Activated CD4-positive, alpha-beta memory T cell treated with anti-CD3 and anti-CD28 coated beads for 36 hours (primary cell): Measurements from ENCODE around the gene SEMA7A. TPM values are rescaled to one million over a fixed set of nuclear protein-coding genes. Genes with fewer than 3 reads are reported as not detected.
A peak's percentile ranks its signal among the peaks of the same experiment; 100 is the strongest.

Experiments
- CTCF ChIA-PET: fragments of 350-600 bp; sonication (Branson Sonifier 250); formaldehyde crosslinking; loops from one replicate; lab custom pipeline; 2021; ENCODE audit warnings: antibody characterized with exemption, inconsistent platforms; lab: Charles Lee
- POLR2A ChIA-PET: fragments of 350-600 bp; sonication (Branson Sonifier 250); formaldehyde crosslinking; loops from one replicate; lab custom pipeline; 2021; ENCODE audit warnings: antibody characterized with exemption; lab: Charles Lee
- DNase-seq: peaks from one replicate; pipeline ENCODE4 v3.0.0-alpha.2; 2020
- H3K27ac Mint-ChIP-seq: one replicate; pipeline ENCODE4 v1.8.0; 2021; ENCODE audit warnings: mixed read lengths
- H3K27me3 Mint-ChIP-seq: one replicate; pipeline ENCODE4 v1.8.0; 2021; ENCODE audit warnings: mixed read lengths
- H3K36me3 Mint-ChIP-seq: one replicate; pipeline ENCODE4 v1.8.0; 2021; ENCODE audit warnings: mixed read lengths
- H3K4me1 Mint-ChIP-seq: one replicate; pipeline ENCODE4 v1.8.0; 2021; ENCODE audit warnings: low read depth, mixed read lengths
- H3K4me3 Mint-ChIP-seq: one replicate; pipeline ENCODE4 v1.8.0; 2021; ENCODE audit warnings: mild to moderate bottlenecking, mixed read lengths
- H3K9me3 Mint-ChIP-seq: one replicate; pipeline ENCODE4 v1.8.0; 2021; ENCODE audit warnings: mixed read lengths
- intact Hi-C: fragments of 100-400 bp; cut with micrococcal nuclease; formaldehyde crosslinking; loops from one replicate; pipeline ENCODE4 v1.15.1; 2023
- total RNA-seq, 2 experiments: library from RNA; stranded (reverse); gene quantifications; one replicate each; pipeline ENCODE4 v1.2.3, GENCODE V29; 2021

SEMA7A gene
- total RNA-seq, 2 experiments from 2014 or later: 65.9 to 68.4 TPM

DNA sequence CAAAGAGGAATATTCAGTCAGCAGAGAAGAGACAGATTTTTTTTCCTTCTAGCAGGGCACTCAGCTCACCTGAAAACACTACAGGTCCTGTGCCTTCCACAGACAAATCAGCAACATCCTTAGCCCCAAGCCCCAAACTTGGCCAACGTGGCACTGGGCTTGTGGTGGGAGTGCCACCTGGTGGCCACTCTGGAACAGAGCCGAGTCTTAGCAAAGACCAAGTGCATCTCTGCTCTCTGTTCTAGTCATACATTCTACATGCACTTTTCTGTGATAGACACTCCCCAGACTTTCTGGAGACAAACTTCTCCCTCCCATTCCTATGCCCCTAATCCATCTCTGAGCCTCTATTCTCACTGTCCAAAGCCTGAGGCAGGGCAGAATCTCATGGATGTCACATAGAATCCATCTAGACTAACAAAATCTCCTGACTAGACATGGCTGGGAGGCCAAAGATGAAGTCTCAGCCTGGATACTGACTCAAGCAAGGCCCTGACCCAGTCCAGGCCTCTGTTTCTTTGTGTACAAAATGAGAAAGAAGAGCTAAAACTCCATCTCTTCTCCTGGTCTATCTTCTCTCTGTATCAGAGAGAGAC, 5.1 kb upstream of the SEMA7A start:
- peak; percentile 87 for DNase-seq
- no peak overlapping the region for H3K27ac Mint-ChIP-seq
- H3K36me3 Mint-ChIP-seq: no peaks in the 10 kb centered on the region
- intact Hi-C loops: loop anchor here (1.0 to 2.0 kb wide), 3 partner anchors 22 to 64 kb away; partner anchors contain the start of gene UBL7
- H3K4me1 Mint-ChIP-seq: peaks cover 28% of the 10 kb centered on the region
- ChIA-PET CTCF (interaction anchor here (0.6 to 26.9 kb wide), 20 partner anchors 8 to 332 kb away, joined by 3 to 652 read pairs (median 4); partner anchors contain the start of gene UBL7), POLR2A (interaction anchor here (1.7 to 2.3 kb wide), 2 partner anchors 22 to 60 kb away, joined by 4 to 9 read pairs; partner anchors contain the start of gene UBL7)
- no peak overlapping the region for H3K4me3 Mint-ChIP-seq
- no peaks in the 10 kb centered on the region for H3K9me3 Mint-ChIP-seq
- H3K27me3 Mint-ChIP-seq: no peaks in the 10 kb centered on the region

DNA sequence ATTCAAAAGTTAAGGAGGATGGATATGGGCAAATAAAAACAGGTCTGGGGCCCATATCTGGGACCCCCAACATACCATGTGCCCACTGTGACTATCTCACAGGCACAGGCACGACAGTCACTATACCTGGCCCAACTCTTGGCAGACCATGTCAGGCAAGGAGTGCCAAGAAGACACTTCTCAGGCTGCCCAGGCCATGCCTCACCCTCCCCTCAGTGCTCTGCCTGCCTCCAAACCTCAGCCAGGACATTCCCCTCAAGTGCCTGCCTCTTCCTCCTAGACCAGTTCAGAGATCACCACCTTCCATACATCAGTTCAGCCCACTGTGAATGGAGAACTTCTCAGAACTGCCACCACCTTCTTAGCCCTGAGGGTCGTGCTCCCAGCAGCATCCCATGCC, 4.4 kb upstream of the SEMA7A start:
- Mint-ChIP-seq H3K27me3 (no peaks in the 10 kb centered on the region), H3K4me1 (peaks cover 28% of the 10 kb centered on the region), H3K4me3 (no peak overlapping the region), H3K36me3 (no peaks in the 10 kb centered on the region), H3K27ac (no peak overlapping the region), H3K9me3 (no peaks in the 10 kb centered on the region)
- ChIA-PET POLR2A (interaction anchor here (2.3 kb wide), 1 partner anchor 59 kb away, joined by 9 read pairs; no protein-coding TSS in a partner anchor), CTCF (interaction anchor here (0.6 to 26.9 kb wide), 12 partner anchors 10 to 333 kb away, joined by 3 to 652 read pairs (median 5); partner anchors contain the start of gene UBL7)
- intact Hi-C loops: loop anchor here (1.0 to 2.0 kb wide), 3 partner anchors 23 to 63 kb away; partner anchors contain the start of gene UBL7
- DNase-seq: no peak

DNA sequence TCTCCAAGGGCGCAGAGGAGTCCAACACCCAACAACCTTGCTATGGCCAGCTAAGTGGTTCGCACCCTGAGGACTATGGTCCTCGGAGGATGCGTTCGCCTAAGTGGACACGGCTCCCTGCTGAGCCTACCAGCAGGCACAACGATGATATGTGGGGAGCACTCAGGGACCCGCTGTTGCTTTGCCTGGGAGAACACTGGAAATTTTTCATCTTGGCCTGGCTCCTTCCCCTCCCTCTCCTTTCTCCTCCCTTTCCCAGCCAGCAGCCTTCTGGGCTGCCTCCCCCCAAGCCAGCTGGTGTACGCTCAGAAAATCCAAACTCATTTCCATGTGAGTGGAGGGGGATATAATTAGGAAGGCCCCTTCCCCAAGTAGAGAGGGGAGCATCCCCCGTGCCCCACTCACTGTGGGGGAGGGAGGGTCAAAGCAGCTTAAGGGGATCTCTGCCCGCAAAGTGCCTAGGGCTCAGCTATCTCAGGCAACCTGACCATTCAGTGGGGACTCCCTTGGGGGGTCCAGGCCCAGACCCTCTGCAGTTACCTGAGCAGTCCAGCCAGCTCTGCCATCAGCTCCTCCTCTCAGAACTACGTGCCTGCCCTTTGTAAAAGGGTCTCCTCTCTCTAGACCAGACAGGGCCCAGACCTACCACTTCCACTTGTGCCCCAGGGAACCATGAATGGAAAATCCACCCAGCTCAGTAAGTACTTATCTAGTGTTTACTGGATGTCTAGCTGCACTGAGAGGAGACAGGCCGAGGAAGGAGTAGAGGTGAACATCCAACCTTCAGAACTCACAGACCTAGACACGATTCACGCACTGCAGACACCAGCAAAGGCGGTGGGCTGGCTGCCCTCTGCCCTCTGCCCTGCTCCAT, 742 bp upstream of the SEMA7A start:
- Mint-ChIP-seq H3K4me3 (peak overlapping the region; percentile 80), H3K9me3 (no peaks in the 10 kb centered on the region), H3K36me3 (peaks cover 31% of the 10 kb centered on the region), H3K4me1 (peaks cover 57% of the 10 kb centered on the region), H3K27me3 (no peaks in the 10 kb centered on the region), H3K27ac (peak overlapping the region; percentile 89)
- DNase-seq: no peak
- POLR2A ChIA-PET: interaction anchor here (0.6 to 4.3 kb wide), 6 partner anchors 26 to 55 kb away, joined by 3 to 24 read pairs (median 5); partner anchors contain the start of gene UBL7
- CTCF ChIA-PET: interaction anchor here (0.6 to 26.9 kb wide), 4 partner anchors 32 to 187 kb away, joined by 3 to 652 read pairs (median 4); no protein-coding TSS in a partner anchor
- intact Hi-C loops: loop anchor here (1.0 kb wide), 1 partner anchor 59 kb away; no protein-coding TSS in a partner anchor

DNA sequence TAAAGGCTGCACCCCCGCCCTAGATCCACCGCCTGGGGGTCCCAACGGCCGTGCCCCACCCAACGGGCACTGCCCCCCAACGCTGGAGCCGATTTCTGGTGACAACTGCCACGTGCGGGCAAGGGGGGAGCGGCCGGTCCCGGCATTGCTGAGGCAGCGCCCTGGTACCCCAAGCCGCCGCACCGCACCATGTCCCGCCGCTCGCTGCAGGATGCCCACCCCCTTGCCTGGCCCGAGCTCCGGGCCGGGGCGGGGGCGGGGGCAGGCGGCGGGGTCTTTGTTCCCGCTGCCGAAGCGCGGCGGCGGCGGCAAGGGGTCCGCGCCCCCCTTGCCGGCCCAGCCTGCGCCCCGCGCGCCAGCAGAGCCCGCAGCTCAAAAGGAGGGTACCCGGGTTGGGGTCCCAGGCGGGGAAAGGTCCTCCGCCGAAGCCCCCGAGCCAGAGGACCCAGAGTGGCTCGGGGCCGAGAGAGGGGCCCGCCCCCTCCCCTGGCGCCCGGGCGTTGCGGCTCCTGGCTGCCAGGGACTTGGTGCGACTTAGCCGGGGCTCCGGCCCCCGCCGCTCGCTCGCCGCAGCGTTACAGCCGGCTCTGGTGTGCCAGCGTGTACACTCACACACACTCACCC, 678 bp downstream of the SEMA7A start:
- ChIA-PET POLR2A (interaction anchor here (1.0 to 4.3 kb wide), 5 partner anchors 30 to 59 kb away, joined by 5 to 24 read pairs (median 13); no protein-coding TSS in a partner anchor), CTCF (interaction anchor here (26.9 kb wide), 1 partner anchor 55 kb away, joined by 652 read pairs; no protein-coding TSS in a partner anchor)
- Mint-ChIP-seq H3K36me3 (peaks cover 32% of the 10 kb centered on the region), H3K27me3 (no peaks in the 10 kb centered on the region), H3K9me3 (no peaks in the 10 kb centered on the region), H3K4me3 (peak overlapping the region; percentile 86), H3K27ac (peak overlapping the region; percentile 86), H3K4me1 (peaks cover 59% of the 10 kb centered on the region)
- DNase-seq: peak; percentile 21
- intact Hi-C loops: loop anchor here (1.0 kb wide), 1 partner anchor 30 kb away; no protein-coding TSS in a partner anchor

DNA sequence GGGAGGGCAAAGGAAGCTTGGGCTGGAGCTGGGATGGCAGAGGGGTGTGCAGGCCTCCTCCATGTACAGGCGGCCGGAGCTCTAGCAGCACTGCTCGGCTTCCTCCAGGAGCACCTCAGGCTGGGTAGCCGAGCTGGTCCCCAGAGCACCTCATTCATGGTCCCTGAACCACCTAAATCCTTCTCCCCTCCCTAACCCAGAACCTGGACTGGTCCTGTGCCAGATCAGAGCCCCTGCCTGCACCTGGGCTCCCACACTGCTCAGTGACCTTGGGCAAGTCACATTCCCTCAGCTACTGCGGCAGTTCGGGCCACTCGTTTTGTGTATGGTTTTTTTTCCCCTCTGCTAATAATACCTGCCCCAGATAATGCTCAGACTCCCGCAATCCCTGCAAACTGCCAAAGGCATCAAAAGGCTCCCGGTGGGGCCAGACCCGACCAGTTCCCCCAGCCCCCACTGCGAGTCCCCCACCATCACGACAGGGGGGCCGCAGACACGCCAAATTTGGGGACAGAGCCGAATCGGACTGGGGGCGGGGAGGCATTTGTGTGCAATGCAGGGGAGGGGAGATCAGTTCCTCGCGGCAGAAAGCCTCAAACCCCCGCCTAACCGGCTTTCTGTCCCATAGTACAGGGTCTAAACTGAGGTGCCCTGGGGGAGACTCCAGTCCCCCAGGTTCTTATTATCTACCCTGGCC, 1.3 kb downstream of the SEMA7A start:
- no peaks in the 10 kb centered on the region for H3K9me3 Mint-ChIP-seq
- peak overlapping the region; percentile 86 for H3K27ac Mint-ChIP-seq
- intact Hi-C loops: no loop called here
- CTCF ChIA-PET: interaction anchor here (0.5 to 26.9 kb wide), 4 partner anchors 30 to 63 kb away, joined by 3 to 652 read pairs (median 4); no protein-coding TSS in a partner anchor
- peaks cover 66% of the 10 kb centered on the region for H3K4me1 Mint-ChIP-seq
- POLR2A ChIA-PET: interaction anchor here (1.0 to 4.3 kb wide), 6 partner anchors 9 to 58 kb away, joined by 3 to 24 read pairs (median 6); no protein-coding TSS in a partner anchor
- H3K4me3 Mint-ChIP-seq: peak overlapping the region; percentile 86
- no peak for DNase-seq
- H3K36me3 Mint-ChIP-seq: peaks cover 38% of the 10 kb centered on the region
- H3K27me3 Mint-ChIP-seq: no peaks in the 10 kb centered on the region

DNA sequence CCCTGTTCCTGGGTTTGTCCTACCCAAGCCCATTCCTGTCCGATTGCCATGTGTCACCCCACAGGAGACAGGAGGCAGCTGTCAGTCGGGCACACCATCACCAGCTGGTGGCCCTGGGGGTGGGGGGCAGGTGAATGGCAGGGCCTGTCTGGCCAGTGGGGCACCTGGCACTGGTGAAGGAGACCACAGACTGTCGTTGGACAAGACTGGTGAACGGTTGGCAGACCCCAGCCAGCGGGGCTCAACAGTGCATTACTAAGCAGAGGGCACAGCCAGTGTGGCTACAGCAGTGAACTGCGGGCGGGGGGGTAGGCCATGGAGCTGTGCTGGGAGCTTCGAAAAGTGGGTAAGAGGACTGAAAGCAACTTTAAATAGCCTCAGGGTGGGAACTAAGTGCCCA, 2.1 kb downstream of the SEMA7A start:
- peaks cover 71% of the 10 kb centered on the region for H3K4me1 Mint-ChIP-seq
- H3K27ac Mint-ChIP-seq: peak overlapping the region; percentile 86
- H3K36me3 Mint-ChIP-seq: peaks cover 43% of the 10 kb centered on the region
- no peaks in the 10 kb centered on the region for H3K27me3 Mint-ChIP-seq
- H3K9me3 Mint-ChIP-seq: no peaks in the 10 kb centered on the region
- CTCF ChIA-PET: interaction anchor here (0.8 to 26.9 kb wide), 5 partner anchors 8 to 54 kb away, joined by 3 to 652 read pairs (median 4); no protein-coding TSS in a partner anchor
- intact Hi-C loops: no loop called here
- DNase-seq: peak; percentile 36
- POLR2A ChIA-PET: interaction anchor here (1.2 to 4.3 kb wide), 4 partner anchors 10 to 47 kb away, joined by 3 to 24 read pairs (median 12); no protein-coding TSS in a partner anchor
- H3K4me3 Mint-ChIP-seq: peak overlapping the region; percentile 86

DNA sequence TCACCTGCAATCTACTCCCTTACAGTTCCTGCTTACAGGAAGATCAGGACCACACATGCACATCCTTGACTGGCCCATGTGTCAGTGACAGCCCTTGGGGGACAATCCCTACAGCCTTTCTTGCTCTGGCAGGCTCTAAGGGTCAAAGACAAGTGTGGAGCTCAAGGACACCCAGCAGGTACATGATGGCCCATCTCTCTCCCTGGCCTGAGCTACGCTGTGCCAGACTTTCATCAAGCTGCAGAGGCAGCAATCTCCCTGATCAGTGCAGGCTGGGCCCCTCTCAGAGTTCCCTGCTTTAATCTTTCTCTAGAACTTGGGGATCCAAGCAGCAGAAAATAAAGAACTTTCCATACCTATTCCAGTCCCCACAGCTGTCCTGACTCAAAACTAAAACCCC, 2.6 kb downstream of the SEMA7A start:
- POLR2A ChIA-PET: interaction anchor here (1.2 to 4.3 kb wide), 4 partner anchors 10 to 46 kb away, joined by 3 to 24 read pairs (median 12); no protein-coding TSS in a partner anchor
- H3K4me1 Mint-ChIP-seq: peaks cover 75% of the 10 kb centered on the region
- intact Hi-C loops: no loop called here
- H3K27ac Mint-ChIP-seq: peak overlapping the region; percentile 86
- peak overlapping the region; percentile 86 for H3K4me3 Mint-ChIP-seq
- DNase-seq: no peak
- H3K9me3 Mint-ChIP-seq: no peaks in the 10 kb centered on the region
- no peaks in the 10 kb centered on the region for H3K27me3 Mint-ChIP-seq
- peaks cover 47% of the 10 kb centered on the region for H3K36me3 Mint-ChIP-seq
- CTCF ChIA-PET: interaction anchor here (1.0 to 26.9 kb wide), 5 partner anchors 8 to 53 kb away, joined by 3 to 652 read pairs (median 4); no protein-coding TSS in a partner anchor

DNA sequence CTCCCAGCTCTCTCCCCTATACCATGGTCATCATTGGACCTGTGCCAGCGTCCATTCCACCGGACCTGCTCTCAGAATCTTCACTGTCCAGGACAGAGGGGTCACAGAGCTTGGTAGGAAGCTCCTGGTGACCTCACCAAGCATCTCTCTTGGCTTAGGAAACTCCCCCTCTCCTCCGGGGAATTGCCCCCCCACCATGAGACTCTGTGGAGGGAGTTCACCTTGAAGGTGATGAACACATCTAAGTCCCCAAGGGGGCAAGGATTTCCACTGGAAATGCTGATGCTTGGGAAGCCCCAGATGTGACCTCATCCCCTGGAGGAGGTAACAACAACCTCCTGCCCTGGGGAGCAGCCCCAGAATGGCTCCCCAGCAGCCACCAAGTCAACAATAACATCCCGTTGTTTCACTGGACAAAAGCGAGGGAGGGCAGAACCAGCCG, 3.2 kb downstream of the SEMA7A start:
- H3K4me3 Mint-ChIP-seq: peak overlapping the region; percentile 86
- peak; percentile 35 for DNase-seq
- no peaks in the 10 kb centered on the region for H3K9me3 Mint-ChIP-seq
- intact Hi-C loops: no loop called here
- peak overlapping the region; percentile 86 for H3K27ac Mint-ChIP-seq
- peaks cover 47% of the 10 kb centered on the region for H3K36me3 Mint-ChIP-seq
- H3K27me3 Mint-ChIP-seq: no peaks in the 10 kb centered on the region
- ChIA-PET CTCF (interaction anchor here (1.0 to 26.9 kb wide), 3 partner anchors 12 to 53 kb away, joined by 3 to 652 read pairs (median 4); no protein-coding TSS in a partner anchor), POLR2A (interaction anchor here (4.3 kb wide), 1 partner anchor 27 kb away, joined by 24 read pairs; no protein-coding TSS in a partner anchor)
- peaks cover 73% of the 10 kb centered on the region for H3K4me1 Mint-ChIP-seq

DNA sequence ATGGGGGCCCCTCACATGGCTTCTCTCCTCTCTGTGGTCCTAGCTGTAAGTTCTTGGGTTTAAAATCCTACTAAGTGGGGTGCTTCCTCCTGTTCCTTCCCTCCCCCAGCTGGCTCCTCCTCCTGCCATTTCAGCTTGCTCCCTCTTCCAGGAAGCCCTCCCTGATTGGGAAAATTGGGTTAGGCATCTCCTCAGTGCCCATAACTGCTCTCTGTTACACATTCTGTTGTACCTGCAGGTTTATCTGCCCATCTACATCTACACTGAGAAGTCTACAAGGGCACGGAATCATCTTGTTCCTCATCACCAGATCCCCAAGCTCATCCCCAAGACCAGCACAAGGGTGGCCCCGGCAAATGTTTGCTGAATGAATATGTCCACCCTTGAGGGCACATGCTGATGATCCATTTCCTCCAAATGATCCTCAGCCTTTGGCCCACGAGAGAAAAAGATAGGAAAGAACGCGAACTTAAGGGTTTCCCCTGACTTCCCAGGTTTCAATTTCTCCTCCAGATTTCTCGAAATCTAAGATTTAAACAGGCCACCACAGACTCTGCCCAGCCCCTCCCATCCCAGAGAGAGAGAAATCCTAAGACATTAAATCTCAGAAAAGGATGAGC, 3.9 kb downstream of the SEMA7A start:
- Mint-ChIP-seq H3K27me3 (no peaks in the 10 kb centered on the region), H3K27ac (peak overlapping the region; percentile 86), H3K4me3 (peak overlapping the region; percentile 86), H3K36me3 (peaks cover 47% of the 10 kb centered on the region), H3K4me1 (peaks cover 67% of the 10 kb centered on the region), H3K9me3 (no peaks in the 10 kb centered on the region)
- ChIA-PET POLR2A (no interaction called here), CTCF (interaction anchor here (1.0 to 26.9 kb wide), 3 partner anchors 10 to 202 kb away, joined by 3 to 652 read pairs (median 4); no protein-coding TSS in a partner anchor)
- no peak for DNase-seq
- intact Hi-C loops: no loop called here
